ENCODE data around the gene RGS1.

Gene RGS1

DNA sequence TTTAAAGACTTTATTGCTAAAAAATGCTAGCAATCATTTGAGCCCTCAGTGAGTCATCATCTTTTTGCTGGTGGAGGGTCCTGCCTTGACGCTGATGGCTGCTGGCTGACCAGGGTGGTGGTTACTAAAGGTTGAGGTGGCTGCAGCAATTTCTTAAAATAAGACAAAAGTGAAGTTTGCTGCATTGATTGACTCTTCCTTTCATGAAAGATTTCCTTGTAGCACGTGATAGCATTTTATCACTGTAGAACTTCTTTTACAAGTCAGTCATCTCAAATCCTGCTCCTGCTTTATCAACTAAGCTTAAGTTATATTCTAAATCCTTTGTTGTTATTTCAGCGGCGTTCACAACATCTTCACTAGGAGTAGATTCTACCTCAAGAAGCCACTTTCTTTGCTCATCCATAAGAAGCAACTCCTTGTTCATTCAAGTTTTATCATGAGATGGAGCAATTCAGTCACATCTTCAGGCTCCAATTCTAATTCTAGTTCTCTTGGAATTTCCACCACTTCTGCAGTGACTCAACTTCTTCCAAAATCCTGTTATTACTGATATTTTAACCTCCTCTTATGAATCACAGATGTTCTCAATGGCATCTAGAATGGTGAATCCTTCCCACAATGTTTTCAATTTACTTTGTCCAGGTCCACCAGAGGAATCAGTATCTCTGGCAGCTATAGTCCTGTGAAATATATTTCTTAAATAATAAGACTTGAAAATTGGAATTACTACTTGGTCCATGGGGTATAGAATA lies 17.6 kb upstream of the RGS1 start:
- TF ChIP-seq, protein P1, sequence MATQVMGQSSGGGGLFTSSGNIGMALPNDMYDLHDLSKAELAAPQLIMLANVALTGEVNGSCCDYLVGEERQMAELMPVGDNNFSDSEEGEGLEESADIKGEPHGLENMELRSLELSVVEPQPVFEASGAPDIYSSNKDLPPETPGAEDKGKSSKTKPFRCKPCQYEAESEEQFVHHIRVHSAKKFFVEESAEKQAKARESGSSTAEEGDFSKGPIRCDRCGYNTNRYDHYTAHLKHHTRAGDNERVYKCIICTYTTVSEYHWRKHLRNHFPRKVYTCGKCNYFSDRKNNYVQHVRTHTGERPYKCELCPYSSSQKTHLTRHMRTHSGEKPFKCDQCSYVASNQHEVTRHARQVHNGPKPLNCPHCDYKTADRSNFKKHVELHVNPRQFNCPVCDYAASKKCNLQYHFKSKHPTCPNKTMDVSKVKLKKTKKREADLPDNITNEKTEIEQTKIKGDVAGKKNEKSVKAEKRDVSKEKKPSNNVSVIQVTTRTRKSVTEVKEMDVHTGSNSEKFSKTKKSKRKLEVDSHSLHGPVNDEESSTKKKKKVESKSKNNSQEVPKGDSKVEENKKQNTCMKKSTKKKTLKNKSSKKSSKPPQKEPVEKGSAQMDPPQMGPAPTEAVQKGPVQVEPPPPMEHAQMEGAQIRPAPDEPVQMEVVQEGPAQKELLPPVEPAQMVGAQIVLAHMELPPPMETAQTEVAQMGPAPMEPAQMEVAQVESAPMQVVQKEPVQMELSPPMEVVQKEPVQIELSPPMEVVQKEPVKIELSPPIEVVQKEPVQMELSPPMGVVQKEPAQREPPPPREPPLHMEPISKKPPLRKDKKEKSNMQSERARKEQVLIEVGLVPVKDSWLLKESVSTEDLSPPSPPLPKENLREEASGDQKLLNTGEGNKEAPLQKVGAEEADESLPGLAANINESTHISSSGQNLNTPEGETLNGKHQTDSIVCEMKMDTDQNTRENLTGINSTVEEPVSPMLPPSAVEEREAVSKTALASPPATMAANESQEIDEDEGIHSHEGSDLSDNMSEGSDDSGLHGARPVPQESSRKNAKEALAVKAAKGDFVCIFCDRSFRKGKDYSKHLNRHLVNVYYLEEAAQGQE (IDR thresholded peaks at IDR 0.05; ENCODE audit: insufficient read depth in 1 of 2, low read depth in 2 of 2, low read length in 2 of 2): no peak
- TF ChIP-seq SIN3A (IDR thresholded peaks at IDR 0.05; ENCODE audit: borderline replicate concordance, insufficient read depth, low read length): no peak
- no peak for TF ChIP-seq TAF1 (IDR thresholded peaks at IDR 0.05; ENCODE audit: borderline replicate concordance, insufficient read depth, low read length)
- no peak; the same call in 1 of the 2 replicates for TF ChIP-seq POLR2AphosphoS5 (IDR thresholded peaks at IDR 0.05; ENCODE audit: low read depth, low read length)

DNA sequence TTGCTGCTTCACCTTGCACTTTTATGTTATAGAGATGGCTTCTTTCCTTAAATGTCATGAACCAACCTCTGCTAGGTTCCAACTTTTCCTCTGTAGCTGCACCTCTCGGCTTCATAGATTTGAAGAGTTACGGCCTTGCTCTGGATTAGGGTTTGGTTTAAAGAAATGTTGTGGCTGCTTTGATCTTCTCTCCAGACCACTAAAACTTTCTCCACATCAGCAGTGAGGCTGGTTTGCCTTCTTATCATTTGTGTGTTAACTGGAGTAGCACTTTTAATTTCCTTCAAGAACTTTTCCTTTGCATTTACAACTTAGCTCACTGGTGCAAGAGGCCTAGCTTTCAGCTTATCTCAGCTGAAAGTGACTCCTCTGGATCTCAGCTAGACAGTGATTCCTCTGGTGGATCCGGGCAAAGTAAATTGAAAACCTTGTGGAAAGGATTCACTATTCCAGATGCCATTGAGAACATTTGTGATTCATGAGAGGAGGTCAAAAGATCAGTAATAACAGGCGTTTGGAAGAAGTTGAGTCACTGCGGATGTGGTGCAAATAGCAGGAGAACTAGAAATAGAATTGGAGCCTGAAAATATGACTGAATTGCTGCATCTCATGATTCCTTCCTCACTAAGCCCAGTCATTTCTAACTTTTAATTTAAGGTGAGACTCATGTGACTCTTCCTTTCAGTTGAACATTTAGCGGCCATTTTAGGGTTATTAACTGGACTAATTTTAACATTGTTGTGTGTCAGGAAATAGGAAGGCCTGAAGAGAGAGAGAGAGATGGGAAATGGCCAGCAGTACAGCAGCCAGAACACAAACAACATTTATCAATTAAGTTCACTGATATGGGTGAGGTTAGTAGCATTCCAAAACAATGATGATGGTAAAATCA lies 16.2 kb upstream of the RGS1 start:
- TF ChIP-seq, protein P1 (IDR thresholded peaks at IDR 0.05; ENCODE audit: insufficient read depth in 1 of 2, low read depth in 2 of 2, low read length in 2 of 2): no peak
- peak; percentile 39; the same call in 1 of the 2 replicates for TF ChIP-seq TAF1 (IDR thresholded peaks at IDR 0.05; ENCODE audit: borderline replicate concordance, insufficient read depth, low read length)
- TF ChIP-seq SIN3A (IDR thresholded peaks at IDR 0.05; ENCODE audit: borderline replicate concordance, insufficient read depth, low read length): 0 out of 2 replicates have a peak, but pooled peaks have one; percentile 26
- peak; percentile 65; the same call in 1 of the 2 replicates for TF ChIP-seq POLR2AphosphoS5 (IDR thresholded peaks at IDR 0.05; ENCODE audit: low read depth, low read length)
- TF ChIP-seq FOXP2 (optimal IDR thresholded peaks at IDR 0.05; ENCODE audit: borderline replicate concordance, extremely low read depth, extremely low read length, insufficient read depth): no peak

DNA sequence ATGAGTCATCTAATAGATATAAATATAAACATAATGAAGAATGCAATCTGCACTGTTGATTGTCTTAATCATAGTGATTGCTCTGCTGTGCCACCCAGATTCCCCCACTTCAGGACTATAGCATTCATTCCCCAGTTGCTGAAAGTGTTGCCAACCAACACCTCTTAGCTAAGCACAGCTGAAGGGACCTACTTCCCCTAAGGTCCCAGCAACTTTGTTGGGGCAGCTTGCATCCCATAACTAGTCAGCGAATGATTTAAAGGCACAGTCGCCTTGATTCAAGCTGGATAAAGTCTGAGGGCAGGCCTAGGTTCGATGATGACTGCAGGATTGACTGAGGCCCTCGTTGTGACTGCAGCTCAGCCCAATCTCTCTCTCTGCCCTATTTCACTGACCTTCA lies 14.3 kb upstream of the RGS1 start:
- TF ChIP-seq POLR2AphosphoS5 (IDR thresholded peaks at IDR 0.05; ENCODE audit: low read depth, low read length) (no peak), SIN3A (IDR thresholded peaks at IDR 0.05; ENCODE audit: borderline replicate concordance, insufficient read depth, low read length) (no peak), TAF1 (IDR thresholded peaks at IDR 0.05; ENCODE audit: borderline replicate concordance, insufficient read depth, low read length) (no peak), FOXP2 (optimal IDR thresholded peaks at IDR 0.05; ENCODE audit: borderline replicate concordance, extremely low read depth, extremely low read length, insufficient read depth) (no peak)
- TF ChIP-seq, protein P1 (IDR thresholded peaks at IDR 0.05; ENCODE audit: insufficient read depth in 1 of 2, low read depth in 2 of 2, low read length in 2 of 2): no peak

DNA sequence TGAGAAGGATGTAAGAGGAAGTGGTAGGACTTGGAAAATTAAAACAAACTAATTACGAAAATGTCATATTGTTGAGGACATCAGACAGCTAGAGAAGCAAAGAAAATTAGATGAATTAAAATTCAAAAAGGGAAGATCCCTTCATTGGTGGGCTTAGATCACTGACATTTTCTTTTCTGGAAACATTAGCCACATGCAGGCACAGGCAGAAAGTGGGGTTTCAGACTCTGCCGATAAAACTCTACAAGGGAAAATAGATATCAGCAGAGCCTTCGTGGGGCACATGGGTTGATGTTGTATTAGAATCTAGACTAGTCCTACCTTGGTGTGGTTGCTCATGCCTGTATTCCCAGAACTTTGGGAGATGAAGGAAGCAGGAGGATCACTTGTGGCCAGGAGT lies 12.4 kb upstream of the RGS1 start:
- TF ChIP-seq POLR2AphosphoS5 (IDR thresholded peaks at IDR 0.05; ENCODE audit: low read depth, low read length): no peak
- TF ChIP-seq, protein P1 (IDR thresholded peaks at IDR 0.05; ENCODE audit: insufficient read depth in 1 of 2, low read depth in 2 of 2, low read length in 2 of 2): no peak
- TF ChIP-seq TAF1 (IDR thresholded peaks at IDR 0.05; ENCODE audit: borderline replicate concordance, insufficient read depth, low read length): no peak
- no peak for TF ChIP-seq SIN3A (IDR thresholded peaks at IDR 0.05; ENCODE audit: borderline replicate concordance, insufficient read depth, low read length)
- no peak for TF ChIP-seq FOXP2 (optimal IDR thresholded peaks at IDR 0.05; ENCODE audit: borderline replicate concordance, extremely low read depth, extremely low read length, insufficient read depth)
